Measurements from ENCODE around the gene FRMPD4.

- TF ChIP-seq, protein P1, sequence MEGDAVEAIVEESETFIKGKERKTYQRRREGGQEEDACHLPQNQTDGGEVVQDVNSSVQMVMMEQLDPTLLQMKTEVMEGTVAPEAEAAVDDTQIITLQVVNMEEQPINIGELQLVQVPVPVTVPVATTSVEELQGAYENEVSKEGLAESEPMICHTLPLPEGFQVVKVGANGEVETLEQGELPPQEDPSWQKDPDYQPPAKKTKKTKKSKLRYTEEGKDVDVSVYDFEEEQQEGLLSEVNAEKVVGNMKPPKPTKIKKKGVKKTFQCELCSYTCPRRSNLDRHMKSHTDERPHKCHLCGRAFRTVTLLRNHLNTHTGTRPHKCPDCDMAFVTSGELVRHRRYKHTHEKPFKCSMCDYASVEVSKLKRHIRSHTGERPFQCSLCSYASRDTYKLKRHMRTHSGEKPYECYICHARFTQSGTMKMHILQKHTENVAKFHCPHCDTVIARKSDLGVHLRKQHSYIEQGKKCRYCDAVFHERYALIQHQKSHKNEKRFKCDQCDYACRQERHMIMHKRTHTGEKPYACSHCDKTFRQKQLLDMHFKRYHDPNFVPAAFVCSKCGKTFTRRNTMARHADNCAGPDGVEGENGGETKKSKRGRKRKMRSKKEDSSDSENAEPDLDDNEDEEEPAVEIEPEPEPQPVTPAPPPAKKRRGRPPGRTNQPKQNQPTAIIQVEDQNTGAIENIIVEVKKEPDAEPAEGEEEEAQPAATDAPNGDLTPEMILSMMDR (IDR thresholded peaks at IDR 0.05), result no peak
- no peak for TF ChIP-seq POLR2A (IDR thresholded peaks at IDR 0.05)
Measured at GRCh38 chrX:12319992-12320391, 181.7 kb downstream of the FRMPD4 start.
